Measurements from ENCODE around the gene APLN.

The APLN gene

GRCh38 chrX:129649268-129650182 lies 5.2 kb downstream of the APLN start:
- Histone ChIP-seq H3K36me3 (ENCODE audit: control insufficient read depth in 4 of 4, insufficient read depth in 4 of 4, low read length in 3 of 4) (no peaks in the 10 kb centered on the region), H3K4me1 (ENCODE audit: control extremely low read depth in 1 of 4, control insufficient read depth in 4 of 4, insufficient read depth in 4 of 4, low read length in 3 of 4) (peaks cover 0 to 11% (median 9%) of the 10 kb centered on the region in 4 experiments), H3K27ac (ENCODE audit: insufficient read depth in 1 of 2, low read depth in 1 of 2, low read length in 2 of 2, poor library complexity in 1 of 2, severe bottlenecking in 2 of 2) (no peak overlapping the region), H3K27me3 (replicated peaks in 2 of 5; ENCODE audit: control insufficient read depth in 4 of 5, insufficient read depth in 5 of 5, low read length in 4 of 5) (peaks cover 0 to 30% (median 2%) of the 10 kb centered on the region in 5 experiments), H3K9me3 (ENCODE audit: control extremely low read depth in 1 of 5, control insufficient read depth in 4 of 5, insufficient read depth in 2 of 5, low read depth in 1 of 5, low read length in 4 of 5) (no peaks in the 10 kb centered on the region), H3K4me3 (ENCODE audit: control insufficient read depth in 1 of 7, extremely low read depth in 1 of 7, insufficient read depth in 4 of 7, low read depth in 2 of 7, low read length in 6 of 7) (no peak overlapping the region)
- CTCF ChIA-PET: interaction anchor here (1.4 to 2.0 kb wide), 2 partner anchors 12 to 93 kb away, joined by 3 to 11 read pairs; no protein-coding TSS in a partner anchor
- WGBS (ENCODE audit: insufficient coverage): 88% methylated on average over 7 of the region's 9 CpGs
- POLR2A ChIA-PET: no interaction called here
- no peak for DNase-seq

GRCh38 chrX:129648514-129649267 lies 6.1 kb downstream of the APLN start:
- POLR2A ChIA-PET: no interaction called here
- Histone ChIP-seq H3K9me3 (ENCODE audit: control extremely low read depth in 1 of 5, control insufficient read depth in 4 of 5, insufficient read depth in 2 of 5, low read depth in 1 of 5, low read length in 4 of 5) (no peaks in the 10 kb centered on the region), H3K36me3 (ENCODE audit: control insufficient read depth in 4 of 4, insufficient read depth in 4 of 4, low read length in 3 of 4) (no peaks in the 10 kb centered on the region), H3K27me3 (replicated peaks in 2 of 5; ENCODE audit: control insufficient read depth in 4 of 5, insufficient read depth in 5 of 5, low read length in 4 of 5) (peaks cover 0 to 24% (median 0%) of the 10 kb centered on the region in 5 experiments), H3K4me1 (ENCODE audit: control extremely low read depth in 1 of 4, control insufficient read depth in 4 of 4, insufficient read depth in 4 of 4, low read length in 3 of 4) (peaks cover 0 to 6% (median 2%) of the 10 kb centered on the region in 4 experiments), H3K4me3 (ENCODE audit: control insufficient read depth in 1 of 7, extremely low read depth in 1 of 7, insufficient read depth in 4 of 7, low read depth in 2 of 7, low read length in 6 of 7) (no peak overlapping the region), H3K27ac (ENCODE audit: insufficient read depth in 1 of 2, low read depth in 1 of 2, low read length in 2 of 2, poor library complexity in 1 of 2, severe bottlenecking in 2 of 2) (no peak overlapping the region)
- CTCF ChIA-PET: interaction anchor here (2.4 kb wide), 1 partner anchor 11 kb away, joined by 7 read pairs; no protein-coding TSS in a partner anchor
- DNase-seq: no peak
- WGBS (ENCODE audit: insufficient coverage): 90% methylated on average over 18 of the region's 20 CpGs

- no peaks in the 10 kb centered on the region for H3K36me3 ChIP-seq (ENCODE audit: control insufficient read depth in 4 of 4, insufficient read depth in 4 of 4, low read length in 3 of 4)
- WGBS (ENCODE audit: insufficient coverage): 83% methylated on average over 9 of the region's 14 CpGs
- no peak overlapping the region for H3K27ac ChIP-seq (ENCODE audit: insufficient read depth in 1 of 2, low read depth in 1 of 2, low read length in 2 of 2, poor library complexity in 1 of 2, severe bottlenecking in 2 of 2)
- no peak for DNase-seq
- H3K4me3 ChIP-seq (ENCODE audit: control insufficient read depth in 1 of 7, extremely low read depth in 1 of 7, insufficient read depth in 4 of 7, low read depth in 2 of 7, low read length in 6 of 7): no peak overlapping the region
- no peaks in the 10 kb centered on the region for H3K9me3 ChIP-seq (ENCODE audit: control extremely low read depth in 1 of 5, control insufficient read depth in 4 of 5, insufficient read depth in 2 of 5, low read depth in 1 of 5, low read length in 4 of 5)
- H3K27me3 ChIP-seq (replicated peaks in 2 of 5; ENCODE audit: control insufficient read depth in 4 of 5, insufficient read depth in 5 of 5, low read length in 4 of 5): peaks cover 0 to 14% (median 0%) of the 10 kb centered on the region in 5 experiments
- CTCF ChIA-PET: interaction anchor here (1.1 to 2.4 kb wide), 2 partner anchors 10 to 79 kb away, joined by 3 to 7 read pairs; no protein-coding TSS in a partner anchor
- POLR2A ChIA-PET: no interaction called here
- H3K4me1 ChIP-seq (ENCODE audit: control extremely low read depth in 1 of 4, control insufficient read depth in 4 of 4, insufficient read depth in 4 of 4, low read length in 3 of 4): peaks cover 0 to 3% (median 0%) of the 10 kb centered on the region in 4 experiments
Observed at GRCh38 chrX:129647418-129648410, 7.0 kb downstream of the APLN start.

- POLR2A ChIA-PET: no interaction called here
- Histone ChIP-seq H3K9me3 (ENCODE audit: control extremely low read depth in 1 of 5, control insufficient read depth in 4 of 5, insufficient read depth in 2 of 5, low read depth in 1 of 5, low read length in 4 of 5) (no peaks in the 10 kb centered on the region), H3K27me3 (replicated peaks in 2 of 5; ENCODE audit: control insufficient read depth in 4 of 5, insufficient read depth in 5 of 5, low read length in 4 of 5) (peaks cover 0 to 8% (median 0%) of the 10 kb centered on the region in 5 experiments), H3K4me3 (ENCODE audit: control insufficient read depth in 1 of 7, extremely low read depth in 1 of 7, insufficient read depth in 4 of 7, low read depth in 2 of 7, low read length in 6 of 7) (no peak overlapping the region), H3K4me1 (ENCODE audit: control extremely low read depth in 1 of 4, control insufficient read depth in 4 of 4, insufficient read depth in 4 of 4, low read length in 3 of 4) (peaks cover 0 to 8% (median 2%) of the 10 kb centered on the region in 4 experiments), H3K36me3 (ENCODE audit: control insufficient read depth in 4 of 4, insufficient read depth in 4 of 4, low read length in 3 of 4) (no peaks in the 10 kb centered on the region), H3K27ac (ENCODE audit: insufficient read depth in 1 of 2, low read depth in 1 of 2, low read length in 2 of 2, poor library complexity in 1 of 2, severe bottlenecking in 2 of 2) (no peak overlapping the region)
- CTCF ChIA-PET: interaction anchor here (1.1 to 2.4 kb wide), 2 partner anchors 9 to 80 kb away, joined by 3 to 7 read pairs; no protein-coding TSS in a partner anchor
- WGBS (ENCODE audit: insufficient coverage): 76% methylated on average over 13 of the region's 13 CpGs
- DNase-seq: no peak
Observed at GRCh38 chrX:129646566-129647417, 8.0 kb downstream of the APLN start.

GRCh38 chrX:129642641-129643040 lies 12.1 kb downstream of the APLN start:
- Histone ChIP-seq H3K36me3 (ENCODE audit: control insufficient read depth in 4 of 4, insufficient read depth in 4 of 4, low read length in 3 of 4) (no peaks in the 10 kb centered on the region), H3K9me3 (ENCODE audit: control extremely low read depth in 1 of 5, control insufficient read depth in 4 of 5, insufficient read depth in 2 of 5, low read depth in 1 of 5, low read length in 4 of 5) (peaks cover 0 to 3% (median 0%) of the 10 kb centered on the region in 5 experiments), H3K27me3 (replicated peaks in 2 of 5; ENCODE audit: control insufficient read depth in 4 of 5, insufficient read depth in 5 of 5, low read length in 4 of 5) (peaks cover 0 to 8% (median 0%) of the 10 kb centered on the region in 5 experiments), H3K4me1 (ENCODE audit: control extremely low read depth in 1 of 4, control insufficient read depth in 4 of 4, insufficient read depth in 4 of 4, low read length in 3 of 4) (peaks cover 0 to 8% (median 2%) of the 10 kb centered on the region in 4 experiments), H3K4me3 (ENCODE audit: control insufficient read depth in 1 of 7, extremely low read depth in 1 of 7, insufficient read depth in 4 of 7, low read depth in 2 of 7, low read length in 6 of 7) (no peak overlapping the region), H3K27ac (ENCODE audit: insufficient read depth in 1 of 2, low read depth in 1 of 2, low read length in 2 of 2, poor library complexity in 1 of 2, severe bottlenecking in 2 of 2) (no peak overlapping the region)
- CTCF ChIA-PET: interaction anchor here (1.1 to 4.1 kb wide), 3 partner anchors 13 to 36 kb away, joined by 3 to 11 read pairs (median 5); no protein-coding TSS in a partner anchor
- 64% methylated on average over 4 of the region's 4 CpGs for WGBS (ENCODE audit: insufficient coverage)
- POLR2A ChIA-PET: no interaction called here
- DNase-seq: peak in 2 of 3 donors; percentile 48 to 58
